NCI-H1417 treated with DMSO at 0.1 percent for 48 hours (cell line): Measurements from ENCODE around the gene GATA5.

Experiments
- DNase-seq: peaks from one replicate; lab custom pipeline; 2025; lab: John Stamatoyannopoulos, UW

Gene GATA5

DNA sequence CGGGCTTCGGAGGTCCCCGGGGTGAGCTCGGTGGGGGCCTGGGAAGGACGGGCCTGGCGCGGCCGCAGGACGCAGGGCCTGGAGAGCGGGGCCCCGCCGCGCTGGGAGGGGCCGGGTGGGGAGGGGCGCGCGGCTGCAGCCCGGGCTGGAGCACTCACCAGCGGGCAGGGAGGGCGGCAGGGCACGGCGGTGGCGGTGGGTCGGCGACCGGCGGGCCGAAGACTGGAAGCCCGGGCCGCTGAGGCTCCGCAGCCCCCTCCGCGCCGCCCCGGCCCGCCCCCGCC, at the start of gene GATA5:
Gene GATA5 (minus strand): TSS at position 224 of the 284 bp plus-strand sequence. CDS start 474 bp downstream, outside the sequence.
- no peak for DNase-seq

DNA sequence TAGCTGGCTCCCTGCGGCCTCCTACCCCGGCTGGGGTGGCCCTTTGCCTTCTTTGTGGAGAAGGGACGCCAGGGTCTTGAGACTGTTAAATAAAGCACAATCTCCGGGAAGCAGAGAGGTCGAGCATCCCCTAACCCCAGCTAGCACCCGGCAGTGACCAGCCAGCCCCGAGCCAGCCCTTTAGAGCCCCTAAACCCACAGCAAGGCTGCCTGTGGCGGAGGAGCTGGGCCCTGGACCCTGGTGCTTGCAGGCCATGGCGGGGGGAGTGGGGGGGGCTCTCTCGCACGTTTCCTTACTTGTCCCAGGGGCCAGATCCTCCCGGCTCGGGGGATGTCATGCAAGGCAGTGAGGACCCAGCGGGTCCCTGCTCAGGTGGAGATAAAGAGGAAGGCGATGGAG, 49.2 kb upstream of the GATA5 start:
- no peak for DNase-seq

GRCh38 chr20:62524505-62524911, 48.7 kb upstream of the GATA5 start:
- DNase-seq = no peak

- no peak for DNase-seq
These were observed 47.8 kb upstream of the GATA5 start for GRCh38 chr20:62523473-62524203.

- no peak for DNase-seq
These were observed 47.1 kb upstream of the GATA5 start for GRCh38 chr20:62522748-62523396.

- no peak for DNase-seq
These were observed 44.0 kb upstream of the GATA5 start for GRCh38 chr20:62519826-62520225.

- DNase-seq = no peak
These were observed 43.1 kb upstream of the GATA5 start for GRCh38 chr20:62518911-62519310.

GRCh38 chr20:62517901-62518610, 42.3 kb upstream of the GATA5 start:
- DNase-seq = no peak

DNA sequence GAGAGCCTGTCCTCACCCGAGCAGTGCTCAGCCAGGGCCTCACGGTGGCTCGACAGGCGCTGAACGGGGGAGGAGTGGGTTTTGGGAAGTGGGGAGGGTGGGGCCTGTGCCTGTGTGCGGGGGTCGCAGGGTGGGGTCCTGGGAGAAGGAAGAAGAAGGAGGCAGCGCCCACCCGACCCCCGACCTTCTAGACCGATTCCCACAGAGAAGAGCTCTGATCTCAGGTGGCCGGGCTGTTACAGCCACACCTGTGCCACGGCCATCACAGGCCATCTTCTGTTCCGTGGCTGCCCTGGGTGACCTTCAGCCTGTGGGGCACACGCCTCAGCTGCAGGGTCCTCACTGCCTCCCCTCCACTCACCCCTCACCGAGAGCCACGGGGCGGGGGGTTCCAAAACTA, 41.4 kb upstream of the GATA5 start:
- no peak for DNase-seq

DNA sequence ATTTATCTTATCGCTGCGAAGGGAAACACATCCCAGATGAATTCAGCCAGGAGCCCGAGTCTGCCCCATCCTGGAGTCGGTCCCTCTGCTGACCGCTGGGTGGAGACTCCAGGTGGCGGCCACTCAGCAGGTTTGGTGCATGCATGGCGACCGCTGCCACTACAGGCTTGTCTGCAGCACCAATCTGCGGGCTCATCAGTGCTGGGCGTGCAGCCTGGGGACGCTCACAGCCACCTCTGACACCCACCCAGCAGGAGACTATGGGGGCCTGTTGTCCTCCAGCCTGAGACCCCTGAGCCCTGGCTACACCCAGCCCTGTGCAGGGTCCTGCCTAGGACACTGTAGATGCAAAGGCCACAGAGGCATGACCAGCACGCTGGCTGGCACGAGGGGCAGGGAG, 40.5 kb upstream of the GATA5 start:
- no peak for DNase-seq

GRCh38 chr20:62515826-62516225, 40.0 kb upstream of the GATA5 start:
- DNase-seq = no peak

DNA sequence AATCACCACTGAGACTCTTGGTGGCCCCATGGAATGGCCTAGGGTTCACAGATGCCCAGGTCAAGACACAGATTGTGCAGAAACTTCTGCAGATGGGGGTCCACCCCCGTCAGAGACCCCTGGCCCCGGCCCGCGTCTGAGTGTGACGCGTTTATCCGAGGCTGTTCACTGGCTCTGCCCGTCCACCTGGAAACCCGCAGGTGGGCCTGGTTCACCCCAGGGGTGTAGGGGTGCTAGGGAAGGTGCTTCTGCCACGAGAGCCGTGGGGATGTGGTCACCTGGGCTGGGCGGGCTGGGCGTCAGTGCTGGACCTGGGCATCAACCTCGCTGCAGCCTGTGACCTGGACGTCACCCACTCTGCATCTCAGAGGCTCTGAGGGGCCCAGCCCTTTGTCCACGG, 39.5 kb upstream of the GATA5 start:
- no peak for DNase-seq

DNA sequence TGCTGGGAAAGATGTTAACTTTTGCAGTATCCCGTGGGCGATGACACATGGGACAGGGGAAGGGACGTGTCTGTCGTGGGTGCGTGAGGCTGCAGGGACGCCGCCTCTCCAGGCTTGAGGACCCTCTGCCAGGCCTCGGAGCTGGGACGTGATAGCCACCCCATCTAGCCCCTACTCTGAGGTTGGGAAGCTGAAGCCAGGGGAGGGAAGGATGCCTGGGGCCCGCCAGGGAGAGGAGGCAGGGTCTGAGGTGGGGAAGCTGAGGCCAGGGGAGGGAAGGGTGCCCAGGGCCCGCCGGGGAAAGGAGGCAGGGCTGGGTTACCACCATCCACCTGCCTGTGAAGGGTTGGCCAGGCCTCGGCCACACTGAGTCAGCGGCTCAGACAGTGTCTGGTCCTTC, 38.2 kb upstream of the GATA5 start:
- DNase-seq = no peak

DNA sequence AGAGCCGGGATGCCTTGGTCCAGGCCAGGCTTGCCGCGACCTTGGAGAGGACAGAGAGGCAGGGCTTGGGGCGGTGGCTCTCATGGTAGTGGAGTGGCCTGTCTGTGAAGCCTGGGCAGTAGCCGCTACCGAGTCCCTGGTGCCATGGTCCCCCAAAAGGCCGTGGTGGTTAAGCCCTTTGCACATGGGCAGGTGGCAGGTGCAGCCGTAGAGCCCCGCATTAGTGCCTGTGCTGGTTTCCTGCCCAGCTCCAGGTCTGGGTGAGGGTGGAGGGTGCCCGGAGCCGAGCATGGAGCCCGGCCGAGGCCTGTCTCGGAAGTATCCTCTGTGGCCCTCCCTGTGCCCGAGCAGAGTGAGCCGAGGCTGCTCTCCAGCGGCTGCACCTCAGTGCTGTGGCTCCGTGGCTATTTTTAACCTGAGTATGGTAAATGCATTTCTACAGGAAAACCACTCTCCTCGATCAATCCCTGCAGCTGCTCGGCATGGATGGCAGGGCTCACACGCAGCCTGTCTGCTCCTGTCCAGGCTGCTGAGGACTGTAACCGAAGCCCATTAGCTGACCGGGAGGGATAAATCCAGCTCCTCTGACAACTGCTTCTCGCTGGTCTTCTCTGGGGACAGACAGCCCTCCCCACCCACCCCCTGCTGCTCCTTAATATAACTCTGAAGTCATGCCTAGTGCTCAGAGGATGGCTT, 36.3 kb upstream of the GATA5 start:
- no peak for DNase-seq

- DNase-seq = no peak
These were observed 35.6 kb upstream of the GATA5 start for GRCh38 chr20:62511300-62511914.

DNA sequence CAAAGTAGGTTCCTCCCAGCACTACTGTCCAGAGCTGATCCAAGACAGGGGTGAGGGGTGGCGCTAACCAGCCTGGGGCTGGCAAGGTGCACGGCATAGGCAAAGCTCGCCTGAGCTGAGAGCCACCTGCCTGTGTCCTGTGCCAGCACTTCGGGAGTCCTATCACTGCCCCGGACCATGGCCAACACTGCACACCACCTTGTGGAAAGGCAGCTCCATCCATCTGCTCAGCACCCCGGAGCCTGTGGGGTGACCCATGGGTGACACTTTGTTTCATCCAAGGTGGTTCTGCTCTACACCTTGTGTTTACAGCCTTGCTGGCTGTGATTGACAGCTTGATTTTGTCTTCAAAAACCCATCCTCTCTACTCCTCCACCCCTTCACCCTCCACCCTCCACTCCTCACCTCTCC, 32.9 kb upstream of the GATA5 start:
- no peak for DNase-seq

DNA sequence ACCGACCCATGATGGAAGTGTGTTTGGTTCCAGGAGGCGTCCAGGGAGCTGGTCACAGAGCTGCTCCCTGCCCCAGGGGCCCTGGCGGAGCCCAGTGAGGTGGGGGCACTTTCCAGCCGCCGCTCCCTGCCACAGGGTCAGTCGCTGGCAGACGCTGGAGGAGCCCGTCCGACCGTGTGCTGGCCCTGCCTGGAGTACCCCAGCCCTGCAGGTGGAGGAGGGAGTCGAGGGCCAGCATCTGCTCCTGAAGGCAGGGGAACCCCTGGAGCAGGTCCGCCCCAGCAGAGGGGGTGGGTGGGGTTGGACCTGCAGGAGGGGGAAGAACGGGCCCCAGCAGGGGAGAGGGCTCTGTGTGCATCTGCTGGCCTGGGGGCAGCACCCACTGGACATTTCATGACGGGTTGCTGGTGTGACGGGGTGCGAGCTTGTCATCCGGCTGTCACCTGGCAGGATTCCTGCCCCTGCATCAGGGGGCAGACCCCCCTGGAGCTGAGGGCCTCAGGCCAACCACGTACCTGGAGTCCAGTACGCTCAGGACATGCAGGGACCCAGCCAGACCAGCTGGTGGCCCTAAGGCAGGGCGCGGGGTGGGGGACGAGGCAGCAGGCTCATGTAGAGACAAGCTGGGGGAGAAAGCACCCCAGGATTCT, 32.3 kb upstream of the GATA5 start:
- DNase-seq = no peak

- DNase-seq = no peak
These were observed 31.5 kb upstream of the GATA5 start for GRCh38 chr20:62507323-62507722.

DNA sequence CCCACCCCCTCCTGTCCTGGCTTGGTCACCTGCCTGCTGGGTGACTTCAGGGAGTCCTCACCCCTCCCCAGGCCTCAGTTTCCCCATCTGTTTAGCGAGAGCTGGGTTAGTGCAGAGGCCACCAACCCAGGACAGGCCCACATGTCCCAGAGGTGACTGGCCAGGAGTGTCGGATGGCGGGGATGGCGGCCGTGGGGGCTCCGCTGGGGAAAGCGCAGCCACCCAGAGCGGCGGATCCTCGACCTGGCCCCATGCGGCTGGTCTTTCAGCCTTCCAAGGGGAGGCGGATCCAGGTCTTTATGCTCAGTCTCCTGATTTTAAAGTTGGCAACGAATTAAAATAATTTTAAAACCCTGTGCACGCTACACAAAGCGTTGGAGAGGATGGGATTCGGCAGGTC, 31.0 kb upstream of the GATA5 start:
- DNase-seq = no peak

- no peak for DNase-seq
These were observed 30.3 kb upstream of the GATA5 start for GRCh38 chr20:62506087-62506486.

DNA sequence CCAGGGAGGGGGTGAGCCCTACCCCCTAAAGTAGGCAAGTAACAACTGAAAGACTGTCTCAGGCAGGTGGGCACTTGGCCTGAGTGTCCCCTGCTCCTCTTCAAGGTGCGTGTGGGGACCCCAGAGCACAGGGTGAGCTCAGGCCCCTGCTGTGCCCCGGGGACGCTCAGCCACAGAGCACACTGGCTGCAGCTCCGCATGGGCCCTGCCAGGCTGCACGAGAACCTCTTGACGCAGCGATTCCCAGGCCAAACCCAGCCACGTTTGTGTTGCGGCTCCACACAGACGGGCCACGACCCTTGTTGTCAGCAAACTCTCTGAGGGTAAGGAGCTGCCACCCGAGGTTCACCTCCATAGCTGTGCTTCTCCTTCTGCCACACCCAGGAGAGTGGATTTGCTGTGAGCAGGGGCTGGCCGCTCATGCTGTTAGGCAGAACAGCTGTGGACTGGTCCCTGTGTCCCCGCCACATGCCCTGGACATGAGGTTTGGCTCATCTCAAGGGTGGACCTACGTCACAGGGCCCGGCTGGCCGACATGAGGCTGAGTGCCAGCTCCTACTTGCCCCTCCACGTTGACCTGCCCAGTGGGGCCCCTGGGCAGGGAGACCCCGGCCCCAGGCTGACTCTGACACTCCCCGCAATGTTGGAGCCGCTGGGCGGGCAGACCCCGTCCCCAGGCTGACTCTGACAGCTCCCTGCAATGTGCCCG, 29.7 kb upstream of the GATA5 start:
- DNase-seq = no peak
